IPS DF 19.7 (cell line): ENCODE results near the gene PLCL1.

Experiments used
- DNase-seq: peaks from one replicate; pipeline ENCODE4 v3.0.0-alpha.2; 2013; ENCODE audit warnings: low read depth, low spot score

The PLCL1 gene

GRCh38 chr2:197888321-197888720 is 83.9 kb downstream of the PLCL1 start:
- DNase-seq = no peak

GRCh38 chr2:197889041-197889440 is 84.6 kb downstream of the PLCL1 start:
- DNase-seq = peak; percentile 25

- no peak for DNase-seq
Measured at GRCh38 chr2:197890168-197890567, 85.8 kb downstream of the PLCL1 start.

GRCh38 chr2:197891897-197892442 is 87.6 kb downstream of the PLCL1 start:
- no peak for DNase-seq

- DNase-seq = no peak
Measured at GRCh38 chr2:197893403-197894177, 89.2 kb downstream of the PLCL1 start.

GRCh38 chr2:197894751-197895274 is 90.4 kb downstream of the PLCL1 start:
- no peak for DNase-seq

GRCh38 chr2:197897960-197898678 is 93.7 kb downstream of the PLCL1 start:
- DNase-seq = no peak

- DNase-seq = no peak
Measured at GRCh38 chr2:197904446-197904845, 100.1 kb downstream of the PLCL1 start.

- no peak for DNase-seq
Measured at GRCh38 chr2:197908156-197908555, 103.8 kb downstream of the PLCL1 start.

- DNase-seq = no peak
Measured at GRCh38 chr2:197908990-197909776, 104.8 kb downstream of the PLCL1 start.

GRCh38 chr2:197911667-197912066 is 107.3 kb downstream of the PLCL1 start:
- DNase-seq = no peak

GRCh38 chr2:197913084-197913483 is 108.7 kb downstream of the PLCL1 start:
- no peak for DNase-seq

GRCh38 chr2:197914778-197915177 is 110.4 kb downstream of the PLCL1 start:
- no peak for DNase-seq

GRCh38 chr2:197915548-197916265 is 111.3 kb downstream of the PLCL1 start:
- no peak for DNase-seq

- DNase-seq = no peak
Measured at GRCh38 chr2:197919487-197919886, 115.1 kb downstream of the PLCL1 start.

GRCh38 chr2:197920088-197920487 is 115.7 kb downstream of the PLCL1 start:
- no peak for DNase-seq

- no peak for DNase-seq
Measured at GRCh38 chr2:197920592-197921201, 116.3 kb downstream of the PLCL1 start.

- no peak for DNase-seq
Measured at GRCh38 chr2:197924483-197924882, 120.1 kb downstream of the PLCL1 start.

- DNase-seq = no peak
Measured at GRCh38 chr2:197925204-197925603, 120.8 kb downstream of the PLCL1 start.

- DNase-seq = no peak
Measured at GRCh38 chr2:197925976-197926375, 121.6 kb downstream of the PLCL1 start.

GRCh38 chr2:197926673-197927072 is 122.3 kb downstream of the PLCL1 start:
- no peak for DNase-seq
